ENCODE data around the gene ATRNL1. TPM values are rescaled to one million over a fixed set of nuclear protein-coding genes. Genes with fewer than 3 reads are reported as not detected.

Gene ATRNL1, protein sequence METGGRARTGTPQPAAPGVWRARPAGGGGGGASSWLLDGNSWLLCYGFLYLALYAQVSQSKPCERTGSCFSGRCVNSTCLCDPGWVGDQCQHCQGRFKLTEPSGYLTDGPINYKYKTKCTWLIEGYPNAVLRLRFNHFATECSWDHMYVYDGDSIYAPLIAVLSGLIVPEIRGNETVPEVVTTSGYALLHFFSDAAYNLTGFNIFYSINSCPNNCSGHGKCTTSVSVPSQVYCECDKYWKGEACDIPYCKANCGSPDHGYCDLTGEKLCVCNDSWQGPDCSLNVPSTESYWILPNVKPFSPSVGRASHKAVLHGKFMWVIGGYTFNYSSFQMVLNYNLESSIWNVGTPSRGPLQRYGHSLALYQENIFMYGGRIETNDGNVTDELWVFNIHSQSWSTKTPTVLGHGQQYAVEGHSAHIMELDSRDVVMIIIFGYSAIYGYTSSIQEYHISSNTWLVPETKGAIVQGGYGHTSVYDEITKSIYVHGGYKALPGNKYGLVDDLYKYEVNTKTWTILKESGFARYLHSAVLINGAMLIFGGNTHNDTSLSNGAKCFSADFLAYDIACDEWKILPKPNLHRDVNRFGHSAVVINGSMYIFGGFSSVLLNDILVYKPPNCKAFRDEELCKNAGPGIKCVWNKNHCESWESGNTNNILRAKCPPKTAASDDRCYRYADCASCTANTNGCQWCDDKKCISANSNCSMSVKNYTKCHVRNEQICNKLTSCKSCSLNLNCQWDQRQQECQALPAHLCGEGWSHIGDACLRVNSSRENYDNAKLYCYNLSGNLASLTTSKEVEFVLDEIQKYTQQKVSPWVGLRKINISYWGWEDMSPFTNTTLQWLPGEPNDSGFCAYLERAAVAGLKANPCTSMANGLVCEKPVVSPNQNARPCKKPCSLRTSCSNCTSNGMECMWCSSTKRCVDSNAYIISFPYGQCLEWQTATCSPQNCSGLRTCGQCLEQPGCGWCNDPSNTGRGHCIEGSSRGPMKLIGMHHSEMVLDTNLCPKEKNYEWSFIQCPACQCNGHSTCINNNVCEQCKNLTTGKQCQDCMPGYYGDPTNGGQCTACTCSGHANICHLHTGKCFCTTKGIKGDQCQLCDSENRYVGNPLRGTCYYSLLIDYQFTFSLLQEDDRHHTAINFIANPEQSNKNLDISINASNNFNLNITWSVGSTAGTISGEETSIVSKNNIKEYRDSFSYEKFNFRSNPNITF (N-terminal part only)
- total RNA-seq = 0.09 and 0.47 TPM in 2 replicates

GRCh38 chr10:115093286-115093775 lies at the start of gene ATRNL1:
ATRNL1 (plus strand) TSS chr10:115093365; CDS start chr10:115093751, 386 bp downstream.

Other genes starting within 250 kb of the ATRNL1 start
- gene TRUB1, start 155.2 kb upstream of the ATRNL1 start, total RNA-seq = 20.1 and 23.7 TPM in 2 replicates

Measured in endothelial cell of coronary artery (primary cell).